HG02623 (cell line): Measurements from ENCODE around the gene SRP54.
"Not testable (repeated sequence)": the region's sequence is repeated elsewhere in the genome, so short reads cannot be mapped to it uniquely, and the experiment has no call there.

Experiments
- ATAC-seq: cut with Tn5 transposase; IDR thresholded peaks from one replicate; pipeline ENCODE4 v1.9.1; 2021; ENCODE audit warnings: moderate library complexity; ENCODE audit not compliant: unreplicated experiment

Gene SRP54

GRCh38 chr14:34983148-34983760, 462 bp downstream of the SRP54 start:
- peak; percentile 17 for ATAC-seq

- no peak for ATAC-seq
Observed at GRCh38 chr14:34983786-34984185, 994 bp downstream of the SRP54 start.

GRCh38 chr14:34985740-34986139, 2.9 kb downstream of the SRP54 start:
- no peak for ATAC-seq

- no peak for ATAC-seq
Observed at GRCh38 chr14:34987180-34987579, 4.4 kb downstream of the SRP54 start.

GRCh38 chr14:34989762-34990161, 7.0 kb downstream of the SRP54 start:
- ATAC-seq: no peak

GRCh38 chr14:34993426-34993825, 10.6 kb downstream of the SRP54 start:
- no peak for ATAC-seq

- no peak for ATAC-seq
Observed at GRCh38 chr14:34994668-34995067, 11.9 kb downstream of the SRP54 start.

GRCh38 chr14:34997762-34998161, 15.0 kb downstream of the SRP54 start:
- no peak for ATAC-seq

GRCh38 chr14:34999500-34999899, 16.7 kb downstream of the SRP54 start:
- ATAC-seq: no peak

GRCh38 chr14:35001621-35002020, 18.8 kb downstream of the SRP54 start:
- no peak for ATAC-seq

- no peak for ATAC-seq
Observed at GRCh38 chr14:35004839-35005238, 22.0 kb downstream of the SRP54 start.

- no peak for ATAC-seq
Observed at GRCh38 chr14:35016568-35016967, 33.8 kb downstream of the SRP54 start.

GRCh38 chr14:35020713-35021112, 37.9 kb downstream of the SRP54 start:
- ATAC-seq: no peak

- no peak for ATAC-seq
Observed at GRCh38 chr14:35028435-35028834, 45.6 kb downstream of the SRP54 start.

- no peak for ATAC-seq
Observed at GRCh38 chr14:35032562-35032961, 49.8 kb downstream of the SRP54 start.

- ATAC-seq: no peak
Observed at GRCh38 chr14:35034440-35034833, 51.6 kb downstream of the SRP54 start.

GRCh38 chr14:35034944-35035554, 52.3 kb downstream of the SRP54 start:
- not testable (repeated sequence) for ATAC-seq

- ATAC-seq: not testable (repeated sequence)
Observed at GRCh38 chr14:35038312-35038711, 55.5 kb downstream of the SRP54 start.

GRCh38 chr14:35042632-35043031, 59.8 kb downstream of the SRP54 start:
- no peak for ATAC-seq

GRCh38 chr14:35043046-35043445, 60.3 kb downstream of the SRP54 start:
- no peak for ATAC-seq

- ATAC-seq: no peak
Observed at GRCh38 chr14:35044939-35045797, 62.4 kb downstream of the SRP54 start.

GRCh38 chr14:35045798-35046047, 62.9 kb downstream of the SRP54 start:
- no peak for ATAC-seq
